Left lobe of liver (tissue), 2 donors: ENCODE results near the gene RSPRY1. TPM values are rescaled to one million over a fixed set of nuclear protein-coding genes. Genes with fewer than 3 reads are reported as not detected.
A peak's percentile ranks its signal among the peaks of the same experiment; 100 is the strongest.
"Not testable (repeated sequence)": the region's sequence is repeated elsewhere in the genome, so short reads cannot be mapped to it uniquely, and the experiment has no call there.

Experiments
- ATAC-seq: fragments of 200-7000 bp; cut with Tn5 transposase; one replicate; pipeline ENCODE4 v1.9.1; 2020; ENCODE audit warnings: mild to moderate bottlenecking, moderate library complexity
- DNase-seq: peaks from one replicate; pipeline ENCODE4 v3.0.0-alpha.2; 2020; ENCODE audit warnings: low spot score
- total RNA-seq: library from RNA; stranded (reverse); gene quantifications from one replicate; pipeline ENCODE4 v1.2.1, GENCODE V29; 2021
- donor health status: DM: no; HTN: no; CAD: no; lungs with moderate emphysema.
- donor health status: DM: no; HTN: yes; CAD: no.

RSPRY1 gene
- total RNA-seq, 1 donor from 2014 or later = 18.1 TPM

GRCh38 chr16:57252148-57252721 lies 66.1 kb downstream of the RSPRY1 start:
- DNase-seq (peak; percentile 85), ATAC-seq (peak; percentile 86)

GRCh38 chr16:57253466-57253865 lies 67.3 kb downstream of the RSPRY1 start:
- peak; percentile 47 for DNase-seq
- peak; percentile 22 for ATAC-seq

DNA sequence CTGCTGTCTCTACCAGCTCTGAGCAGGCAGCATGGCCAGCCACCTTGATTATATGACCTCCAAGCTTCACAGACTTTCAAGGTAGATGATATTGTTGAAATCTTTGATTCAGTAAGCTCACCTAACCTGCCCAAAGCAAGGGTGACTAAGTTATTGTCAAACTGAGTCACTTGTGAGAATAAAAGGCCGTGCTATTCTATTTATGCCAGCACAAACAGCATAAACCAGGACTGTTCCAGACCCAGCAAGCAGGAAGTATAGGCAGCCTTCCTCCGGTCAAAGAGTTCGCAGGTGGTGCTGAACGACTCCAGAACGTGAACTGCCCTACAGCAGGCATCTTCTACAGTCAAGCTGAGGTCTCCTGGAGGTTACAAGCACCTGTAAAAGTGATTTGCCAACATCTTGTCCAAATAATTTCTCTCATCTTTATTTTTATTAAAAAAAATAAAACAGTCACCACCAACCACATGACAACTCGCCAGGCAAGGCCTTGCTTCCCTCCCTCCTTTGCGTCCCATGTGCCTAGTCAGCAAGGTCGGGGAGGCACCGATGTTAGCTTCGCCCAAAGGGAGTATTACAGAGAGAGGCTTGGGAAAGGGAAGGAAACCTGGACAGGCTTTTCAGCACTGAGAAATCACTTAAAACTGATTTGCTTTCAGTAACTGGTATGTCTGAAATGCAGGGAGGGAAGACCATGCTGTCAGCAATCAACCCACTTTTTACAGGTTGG lies 69.7 kb downstream of the RSPRY1 start:
- no peak for ATAC-seq
- DNase-seq = peak; percentile 34

DNA sequence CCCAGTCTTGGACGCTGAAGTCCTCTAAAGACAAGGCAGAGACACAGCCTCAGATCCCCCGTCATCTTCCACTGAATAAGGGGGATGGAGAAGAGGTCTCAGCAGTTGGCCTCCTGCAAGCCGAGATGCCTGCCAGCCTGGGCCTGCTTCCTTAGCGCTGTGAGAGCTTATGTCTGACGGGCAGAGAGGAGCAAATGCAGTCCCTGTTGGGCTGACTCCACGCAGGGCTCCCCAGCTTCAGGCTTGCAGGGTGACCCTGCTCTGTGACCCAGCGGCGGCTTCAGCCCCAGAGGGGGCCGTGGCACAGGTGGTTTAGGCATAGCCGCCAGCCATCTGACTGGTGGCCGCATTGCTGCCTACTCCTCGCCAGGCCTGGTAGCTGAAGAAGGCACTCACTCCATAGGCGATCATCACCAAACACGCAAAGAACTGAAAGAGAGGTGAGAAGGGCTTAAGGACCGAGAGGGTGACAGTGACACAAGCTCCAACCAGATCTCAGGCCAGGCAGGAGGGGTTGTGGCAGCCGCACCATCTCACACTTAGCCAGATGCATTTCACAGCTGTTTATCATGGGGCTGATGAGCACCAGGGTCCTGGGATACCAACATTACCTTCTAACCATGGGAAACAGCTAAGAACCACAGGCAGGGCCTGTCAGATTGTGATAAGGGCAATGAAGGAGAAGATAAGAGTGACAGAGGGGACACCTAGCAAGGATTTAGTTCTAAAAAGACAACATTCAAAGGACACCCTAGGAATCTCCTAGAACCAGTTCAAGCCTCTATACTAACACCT lies 70.7 kb downstream of the RSPRY1 start:
- DNase-seq = peak; percentile 43
- no peak for ATAC-seq

GRCh38 chr16:57257455-57258070 lies 71.4 kb downstream of the RSPRY1 start:
- ATAC-seq = peak; percentile 63
- DNase-seq = peak; percentile 65

- DNase-seq = peak; percentile 42
- no peak for ATAC-seq
These were observed 72.2 kb downstream of the RSPRY1 start for GRCh38 chr16:57258226-57258909.

DNA sequence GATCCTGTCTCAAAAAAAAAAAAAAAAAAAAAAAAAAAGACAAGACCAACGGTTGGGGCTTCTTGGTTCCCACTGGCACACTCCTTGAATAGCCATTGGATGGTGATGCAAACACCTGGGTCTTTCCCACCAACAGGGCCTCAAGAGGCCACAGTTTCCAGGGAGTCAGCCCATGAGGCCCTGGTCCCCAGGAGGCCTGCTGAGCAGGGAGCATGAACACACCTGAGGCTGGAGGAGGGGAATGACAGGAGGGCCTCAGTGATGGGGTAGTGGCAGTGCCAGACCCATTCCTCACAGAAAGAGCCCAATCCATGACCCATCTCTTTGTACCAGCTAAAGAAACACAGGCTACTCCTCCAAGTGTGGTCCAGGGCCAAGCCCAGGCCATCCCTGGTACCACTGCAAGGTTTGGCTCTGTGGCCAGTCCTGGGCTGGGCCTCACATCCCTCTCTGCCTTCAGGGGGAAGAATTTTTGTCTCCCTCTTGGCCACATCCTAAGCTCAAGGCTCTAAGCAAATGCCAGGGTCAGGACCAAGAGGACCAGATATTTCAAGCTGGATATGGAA lies 72.9 kb downstream of the RSPRY1 start:
- no peak for ATAC-seq
- DNase-seq = peak; percentile 42

GRCh38 chr16:57260294-57260929 lies 74.3 kb downstream of the RSPRY1 start:
- DNase-seq (peak; percentile 36), ATAC-seq (no peak)

DNA sequence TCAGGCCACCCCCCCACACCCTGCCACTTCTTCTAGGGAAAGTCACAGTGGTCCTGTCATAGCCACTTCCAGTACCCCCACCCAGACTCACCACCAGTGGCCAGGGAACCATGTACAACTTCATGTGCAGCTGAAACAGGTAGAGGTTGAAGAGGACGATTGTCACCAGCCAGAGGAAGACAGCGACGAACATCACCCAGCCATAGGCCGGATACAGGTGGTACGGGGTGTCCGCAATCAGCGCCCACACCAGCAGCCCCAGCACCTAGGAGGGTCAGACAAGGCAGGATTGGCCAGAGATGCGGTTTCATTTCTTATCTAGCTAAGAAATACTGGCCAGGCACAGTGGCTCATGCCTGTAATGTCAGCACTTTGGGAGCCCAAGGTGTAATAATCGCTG lies 75.7 kb downstream of the RSPRY1 start:
- DNase-seq (peak; percentile 30), ATAC-seq (no peak)

GRCh38 chr16:57262841-57263540 lies 76.9 kb downstream of the RSPRY1 start:
- peak; percentile 36 for DNase-seq
- ATAC-seq = peak; percentile 35

DNA sequence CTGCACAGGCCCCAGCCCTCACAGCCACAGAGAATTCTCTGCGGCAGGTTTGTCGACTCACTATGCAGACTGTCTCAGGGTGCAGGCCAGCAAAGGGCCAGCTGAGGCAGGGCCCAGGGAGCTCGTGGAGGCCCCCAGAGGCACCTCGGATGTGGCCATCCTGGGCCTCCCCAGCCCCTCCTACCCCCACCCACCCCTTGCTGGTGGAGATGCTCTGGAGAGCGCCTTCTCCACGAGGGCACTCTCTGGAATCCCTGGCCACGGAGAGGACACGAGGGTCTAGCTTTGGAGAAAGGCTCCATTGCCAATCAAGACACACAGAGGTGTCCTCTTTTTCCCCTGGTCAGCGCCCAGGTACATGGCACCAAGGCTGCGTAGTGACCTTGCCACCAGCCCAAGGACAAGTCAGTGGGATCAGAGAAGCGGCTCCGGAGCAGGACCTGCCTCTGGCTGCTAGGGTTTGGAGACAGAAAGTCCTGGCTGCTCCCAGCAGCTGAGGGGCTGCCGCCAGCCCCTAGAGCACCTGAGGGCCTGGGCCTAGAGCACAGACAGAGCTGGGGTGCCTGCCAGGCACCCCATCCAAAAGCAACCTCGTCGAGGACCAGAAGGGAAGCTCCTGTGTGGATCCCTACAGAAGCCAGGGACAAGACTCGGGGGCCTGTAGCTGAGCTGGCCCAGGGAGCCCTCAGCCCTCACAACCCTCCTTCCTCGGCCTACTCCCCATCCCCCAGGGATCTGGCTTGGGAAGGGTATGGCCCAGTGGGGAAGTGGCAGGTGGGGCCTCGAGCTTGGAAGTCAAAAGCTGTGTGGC lies 77.6 kb downstream of the RSPRY1 start:
- no peak for ATAC-seq
- no peak for DNase-seq

- ATAC-seq (no peak), DNase-seq (no peak)
These were observed 78.3 kb downstream of the RSPRY1 start for GRCh38 chr16:57264381-57264780.

DNA sequence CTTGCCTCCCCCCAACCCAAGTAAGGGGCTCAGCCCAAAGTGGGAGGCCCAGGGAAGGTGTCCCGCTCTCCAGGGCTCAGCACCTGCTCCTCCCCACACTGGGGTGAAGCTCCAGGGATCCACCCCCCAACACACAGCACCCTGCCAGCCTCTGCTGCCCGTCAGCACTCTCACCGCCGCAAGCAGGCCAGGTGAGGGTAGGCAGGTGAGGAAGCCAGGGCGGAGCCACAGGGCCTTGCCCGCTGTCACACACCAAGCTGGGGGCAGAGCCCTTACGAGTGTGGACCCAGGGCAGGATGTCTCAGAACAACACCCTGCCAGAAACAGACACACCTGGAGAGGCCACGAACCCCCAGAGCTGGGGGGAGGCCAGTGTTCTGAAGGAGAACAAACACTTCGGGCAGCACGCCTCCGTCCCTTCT lies 78.8 kb downstream of the RSPRY1 start:
- peak; percentile 9 for ATAC-seq
- no peak for DNase-seq

- ATAC-seq = peak; percentile 45
- no peak for DNase-seq
These were observed 79.9 kb downstream of the RSPRY1 start for GRCh38 chr16:57265850-57266530.

DNA sequence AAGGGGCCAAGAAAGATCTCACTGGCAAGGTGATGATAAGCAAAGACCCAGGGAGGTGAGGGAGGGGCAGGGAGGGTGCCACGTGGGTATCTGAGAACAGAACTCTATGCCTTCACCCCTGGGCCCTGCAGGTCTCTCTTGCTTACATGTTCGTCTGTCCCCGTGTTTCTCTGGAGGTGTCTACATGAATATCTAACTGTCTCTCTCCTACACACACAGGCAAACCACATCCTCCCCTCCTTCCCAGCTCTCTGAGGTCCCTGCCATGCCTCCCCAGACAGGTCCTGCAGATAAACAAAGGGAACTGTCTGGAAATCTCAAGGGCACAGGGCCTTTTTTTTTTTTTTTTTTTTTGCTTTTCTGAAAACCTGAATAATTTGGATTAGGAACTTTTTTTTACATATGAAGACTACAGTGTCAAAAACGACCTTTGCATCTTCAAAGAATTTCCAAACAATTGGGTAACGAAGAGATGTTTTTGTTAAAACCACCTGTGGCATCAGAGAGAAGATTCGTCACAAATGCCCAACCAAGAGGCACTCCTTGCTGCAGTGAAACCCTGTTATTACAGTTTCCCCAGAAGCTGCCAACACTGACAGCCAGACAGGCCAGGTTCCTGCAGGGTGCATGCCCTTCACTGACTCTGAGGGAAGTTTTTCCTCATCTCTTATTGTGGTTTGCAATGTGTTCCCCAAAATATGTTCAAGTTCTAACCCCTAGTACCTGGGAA lies 80.6 kb downstream of the RSPRY1 start:
- DNase-seq = no peak

GRCh38 chr16:57267343-57267742 lies 81.2 kb downstream of the RSPRY1 start:
- not testable (repeated sequence) for ATAC-seq, DNase-seq

More for the DNA sequence above, 80.6 kb downstream of the RSPRY1 start:
- peak; percentile 49 for ATAC-seq
